ENCODE measurements around the gene ADAMTS19. TPM values are rescaled to one million over a fixed set of nuclear protein-coding genes. Genes with fewer than 3 reads are reported as not detected.

ADAMTS19 gene
- polyA plus RNA-seq, 1 donor (not counting 4 experiments of a cell fraction or from before 2014, with no cell fraction given) = 0.08 TPM

DNA sequence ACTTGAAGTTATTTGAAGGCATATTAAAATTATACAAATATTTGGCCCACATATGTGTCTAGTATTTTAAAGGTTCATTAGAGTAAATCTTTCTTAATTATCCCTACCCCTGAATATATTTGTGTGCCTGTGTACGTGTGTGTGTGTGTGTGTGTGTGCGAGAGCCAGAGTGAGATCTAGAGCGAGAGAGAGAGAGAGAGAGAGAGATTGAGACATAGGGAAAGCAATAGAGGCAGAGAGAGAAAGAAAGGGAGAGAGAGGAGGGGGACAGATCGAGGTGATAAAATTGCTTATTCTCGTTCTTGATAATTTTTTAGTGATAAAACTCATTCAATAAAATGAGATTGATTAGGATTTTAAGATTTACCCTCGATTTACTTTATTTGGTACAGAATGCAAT is 47.4 kb downstream of the ADAMTS19 start:
- H3K4me2 ChIP-seq (ENCODE audit: control insufficient read depth, extremely low read depth, insufficient read depth, low read depth, low read length) = no peak overlapping the region
- H3K4me1 ChIP-seq (ENCODE audit: control insufficient read depth, extremely low read depth, insufficient read depth, low read length) = no peaks in the 10 kb centered on the region
- H2AFZ ChIP-seq (ENCODE audit: control insufficient read depth, low read length) = no peak overlapping the region
- H3K27me3 ChIP-seq (ENCODE audit: control insufficient read depth, extremely low read depth, insufficient read depth, low read length) = no peaks in the 10 kb centered on the region
- DNase-seq (ENCODE audit: low read depth, low spot score) = no peak
- H3K79me2 ChIP-seq (ENCODE audit: control insufficient read depth, insufficient read depth, low read length) = no peaks in the 10 kb centered on the region
- FAIRE-seq = no peak
- TF ChIP-seq, protein P1, sequence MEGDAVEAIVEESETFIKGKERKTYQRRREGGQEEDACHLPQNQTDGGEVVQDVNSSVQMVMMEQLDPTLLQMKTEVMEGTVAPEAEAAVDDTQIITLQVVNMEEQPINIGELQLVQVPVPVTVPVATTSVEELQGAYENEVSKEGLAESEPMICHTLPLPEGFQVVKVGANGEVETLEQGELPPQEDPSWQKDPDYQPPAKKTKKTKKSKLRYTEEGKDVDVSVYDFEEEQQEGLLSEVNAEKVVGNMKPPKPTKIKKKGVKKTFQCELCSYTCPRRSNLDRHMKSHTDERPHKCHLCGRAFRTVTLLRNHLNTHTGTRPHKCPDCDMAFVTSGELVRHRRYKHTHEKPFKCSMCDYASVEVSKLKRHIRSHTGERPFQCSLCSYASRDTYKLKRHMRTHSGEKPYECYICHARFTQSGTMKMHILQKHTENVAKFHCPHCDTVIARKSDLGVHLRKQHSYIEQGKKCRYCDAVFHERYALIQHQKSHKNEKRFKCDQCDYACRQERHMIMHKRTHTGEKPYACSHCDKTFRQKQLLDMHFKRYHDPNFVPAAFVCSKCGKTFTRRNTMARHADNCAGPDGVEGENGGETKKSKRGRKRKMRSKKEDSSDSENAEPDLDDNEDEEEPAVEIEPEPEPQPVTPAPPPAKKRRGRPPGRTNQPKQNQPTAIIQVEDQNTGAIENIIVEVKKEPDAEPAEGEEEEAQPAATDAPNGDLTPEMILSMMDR (optimal IDR thresholded peaks at IDR 0.05 in 1 of 3, IDR thresholded peaks at IDR 0.05 in 1 of 3, conservative IDR thresholded peaks at IDR 0.05 in 1 of 3; ENCODE audit: extremely low read depth in 1 of 3, insufficient read depth in 2 of 3, low read length in 3 of 3) = no peak
- no peak for TF ChIP-seq EZH2 (IDR thresholded peaks at IDR 0.05; ENCODE audit: low read length)
- H3K4me3 ChIP-seq (ENCODE audit: control insufficient read depth in 2 of 3, extremely low read depth in 1 of 3, insufficient read depth in 2 of 3, low read depth in 1 of 3, low read length in 3 of 3) = no peak overlapping the region
- H3K9me3 ChIP-seq (ENCODE audit: control insufficient read depth, low read depth, low read length) = no peaks in the 10 kb centered on the region
- no peaks in the 10 kb centered on the region for H3K9me1 ChIP-seq (ENCODE audit: control insufficient read depth, extremely low read depth, insufficient read depth, low read length)
- no peak overlapping the region for H3K9ac ChIP-seq (ENCODE audit: control insufficient read depth, extremely low read depth, insufficient read depth, low read length)
- H4K20me1 ChIP-seq (ENCODE audit: control insufficient read depth, extremely low read depth, insufficient read depth, low read length) = no peaks in the 10 kb centered on the region
- no peaks in the 10 kb centered on the region for H3K36me3 ChIP-seq (ENCODE audit: control insufficient read depth in 2 of 2, extremely low read depth in 1 of 2, insufficient read depth in 2 of 2, low read length in 2 of 2)
- dilution Hi-C loops (cut with MboI; ENCODE audit: extremely low pct_ligation_motif_present, low sequenced_read_pairs) = no loop called here
- no peak overlapping the region for H3K27ac ChIP-seq (ENCODE audit: control insufficient read depth, insufficient read depth, low read length)

DNA sequence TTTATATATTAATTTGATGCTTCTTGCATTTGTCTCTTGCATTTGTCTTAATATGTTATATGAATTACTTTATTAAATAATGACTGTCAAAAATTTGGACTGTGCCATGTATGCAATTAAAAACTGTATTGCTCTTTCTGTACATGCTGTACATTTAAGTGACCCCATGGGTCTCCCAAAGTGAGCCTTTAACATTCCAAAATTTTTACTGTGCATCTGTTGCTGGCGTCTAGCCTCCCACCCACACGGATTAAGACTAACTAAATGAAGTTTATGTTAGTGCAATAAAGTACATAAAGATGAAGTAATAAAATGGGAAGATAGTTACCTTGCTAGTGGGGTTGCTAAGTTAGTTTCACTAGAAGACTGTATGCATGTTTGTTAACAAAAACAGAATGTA is 48.5 kb downstream of the ADAMTS19 start:
- no peaks in the 10 kb centered on the region for H4K20me1 ChIP-seq (ENCODE audit: control insufficient read depth, extremely low read depth, insufficient read depth, low read length)
- no peaks in the 10 kb centered on the region for H3K79me2 ChIP-seq (ENCODE audit: control insufficient read depth, insufficient read depth, low read length)
- no peak overlapping the region for H3K4me2 ChIP-seq (ENCODE audit: control insufficient read depth, extremely low read depth, insufficient read depth, low read depth, low read length)
- no peaks in the 10 kb centered on the region for H3K9me3 ChIP-seq (ENCODE audit: control insufficient read depth, low read depth, low read length)
- DNase-seq (ENCODE audit: low read depth, low spot score) (no peak), FAIRE-seq (no peak)
- H3K9ac ChIP-seq (ENCODE audit: control insufficient read depth, extremely low read depth, insufficient read depth, low read length) = no peak overlapping the region
- no peak for TF ChIP-seq EZH2 (IDR thresholded peaks at IDR 0.05; ENCODE audit: low read length)
- TF ChIP-seq, protein P1 (optimal IDR thresholded peaks at IDR 0.05 in 1 of 3, IDR thresholded peaks at IDR 0.05 in 1 of 3, conservative IDR thresholded peaks at IDR 0.05 in 1 of 3; ENCODE audit: extremely low read depth in 1 of 3, insufficient read depth in 2 of 3, low read length in 3 of 3) = no peak
- no peaks in the 10 kb centered on the region for H3K36me3 ChIP-seq (ENCODE audit: control insufficient read depth in 2 of 2, extremely low read depth in 1 of 2, insufficient read depth in 2 of 2, low read length in 2 of 2)
- no peaks in the 10 kb centered on the region for H3K4me1 ChIP-seq (ENCODE audit: control insufficient read depth, extremely low read depth, insufficient read depth, low read length)
- H3K27ac ChIP-seq (ENCODE audit: control insufficient read depth, insufficient read depth, low read length) = no peak overlapping the region
- H2AFZ ChIP-seq (ENCODE audit: control insufficient read depth, low read length) = no peak overlapping the region
- dilution Hi-C loops (cut with MboI; ENCODE audit: extremely low pct_ligation_motif_present, low sequenced_read_pairs) = no loop called here
- H3K4me3 ChIP-seq (ENCODE audit: control insufficient read depth in 2 of 3, extremely low read depth in 1 of 3, insufficient read depth in 2 of 3, low read depth in 1 of 3, low read length in 3 of 3) = no peak overlapping the region
- no peaks in the 10 kb centered on the region for H3K9me1 ChIP-seq (ENCODE audit: control insufficient read depth, extremely low read depth, insufficient read depth, low read length)
- H3K27me3 ChIP-seq (ENCODE audit: control insufficient read depth, extremely low read depth, insufficient read depth, low read length) = no peaks in the 10 kb centered on the region

Data from keratinocyte (primary cell).